ENCODE measurements around the gene LMOD3.

Gene LMOD3

DNA sequence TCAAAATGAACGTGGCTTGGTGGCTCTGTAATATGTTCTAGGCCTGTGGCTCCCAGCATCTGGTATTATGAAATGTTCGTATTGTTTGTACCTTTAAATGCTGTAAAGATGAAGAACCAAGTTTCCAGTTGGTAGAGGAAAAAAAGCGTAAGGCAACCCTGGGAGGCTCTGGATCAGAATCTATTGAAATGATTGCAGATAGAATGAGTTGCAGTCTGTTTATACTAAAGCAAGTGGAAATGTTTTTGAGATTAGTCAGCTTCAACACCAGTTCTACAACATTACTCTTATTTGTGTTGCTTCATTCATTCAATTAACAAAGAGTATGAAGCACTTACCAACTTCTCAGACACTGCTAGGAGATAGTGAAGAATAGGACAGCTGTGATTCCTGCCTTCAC, 32.4 kb downstream of the LMOD3 start:
- no peak for DNase-seq

DNA sequence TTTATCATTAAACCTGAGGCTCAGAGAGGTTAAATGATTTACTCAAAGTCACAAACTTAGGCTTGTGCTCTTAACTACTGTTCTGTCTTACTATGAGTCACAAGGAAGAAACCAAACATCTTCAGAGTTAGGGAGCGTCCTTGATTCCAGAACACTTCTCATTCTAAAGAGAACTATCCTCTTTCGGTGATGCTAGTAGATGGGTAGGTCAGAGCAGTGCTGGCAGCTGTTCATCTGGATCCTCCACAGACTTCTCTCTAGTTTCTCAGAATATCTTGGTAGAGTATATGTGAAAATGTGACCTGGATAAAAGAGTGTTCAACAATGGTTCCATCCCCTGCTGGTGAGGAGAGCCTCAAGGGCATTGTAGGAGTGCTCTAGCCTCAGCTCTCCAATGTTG, 34.3 kb downstream of the LMOD3 start:
- DNase-seq: peak; percentile 66

GRCh38 chr3:69087030-69087791, 35.2 kb downstream of the LMOD3 start:
- no peak for DNase-seq

- DNase-seq: peak; percentile 70
Observed at GRCh38 chr3:69085833-69086722, 36.3 kb downstream of the LMOD3 start.

GRCh38 chr3:69085168-69085832, 37.1 kb downstream of the LMOD3 start:
- no peak for DNase-seq

GRCh38 chr3:69084326-69085167, 37.8 kb downstream of the LMOD3 start, which contains the start of gene ARL6IP5:
TSS of gene ARL6IP5 (plus strand) at chr3:69084937. CDS start at chr3:69085048, 111 bp downstream.
- DNase-seq: peak; percentile 98

DNA sequence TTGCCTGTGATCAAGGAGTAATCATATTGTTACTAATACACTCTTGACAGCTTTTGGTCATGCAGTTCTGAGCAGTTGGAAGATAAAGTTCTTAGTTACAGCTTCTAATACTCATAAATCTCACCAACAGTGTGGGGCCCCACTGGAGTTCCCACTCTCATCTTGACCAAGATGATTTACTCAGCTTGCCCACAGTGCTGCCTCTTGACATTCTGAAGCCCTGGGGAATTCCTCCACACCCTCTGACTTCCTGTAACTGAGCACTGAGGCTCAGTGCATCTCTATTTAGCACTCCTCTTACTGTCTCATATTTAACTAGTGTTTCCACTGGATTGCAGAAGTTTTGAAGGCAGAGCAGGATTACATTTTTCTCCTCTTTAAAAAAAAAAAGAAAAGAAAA, 39.6 kb downstream of the LMOD3 start:
- peak; percentile 96 for DNase-seq

DNA sequence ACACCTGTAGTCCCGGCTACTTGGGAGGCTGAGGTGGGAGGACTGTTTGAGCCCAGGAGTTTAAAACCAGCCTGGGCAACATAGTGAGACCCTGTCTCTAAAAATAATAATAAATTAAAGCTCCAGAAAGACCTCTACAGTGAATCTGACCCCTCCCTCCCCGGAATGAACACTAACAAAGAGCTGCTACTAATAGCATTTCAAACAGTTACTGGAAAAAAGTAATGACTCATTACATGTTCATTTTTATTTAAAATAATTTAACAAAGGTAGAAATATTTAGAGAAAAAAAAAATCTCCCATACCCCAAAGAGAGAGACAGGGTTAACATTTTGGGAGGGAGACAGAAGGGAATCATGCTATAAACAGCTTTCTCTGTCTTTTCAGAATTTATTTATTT, 40.0 kb downstream of the LMOD3 start:
- no peak for DNase-seq

DNA sequence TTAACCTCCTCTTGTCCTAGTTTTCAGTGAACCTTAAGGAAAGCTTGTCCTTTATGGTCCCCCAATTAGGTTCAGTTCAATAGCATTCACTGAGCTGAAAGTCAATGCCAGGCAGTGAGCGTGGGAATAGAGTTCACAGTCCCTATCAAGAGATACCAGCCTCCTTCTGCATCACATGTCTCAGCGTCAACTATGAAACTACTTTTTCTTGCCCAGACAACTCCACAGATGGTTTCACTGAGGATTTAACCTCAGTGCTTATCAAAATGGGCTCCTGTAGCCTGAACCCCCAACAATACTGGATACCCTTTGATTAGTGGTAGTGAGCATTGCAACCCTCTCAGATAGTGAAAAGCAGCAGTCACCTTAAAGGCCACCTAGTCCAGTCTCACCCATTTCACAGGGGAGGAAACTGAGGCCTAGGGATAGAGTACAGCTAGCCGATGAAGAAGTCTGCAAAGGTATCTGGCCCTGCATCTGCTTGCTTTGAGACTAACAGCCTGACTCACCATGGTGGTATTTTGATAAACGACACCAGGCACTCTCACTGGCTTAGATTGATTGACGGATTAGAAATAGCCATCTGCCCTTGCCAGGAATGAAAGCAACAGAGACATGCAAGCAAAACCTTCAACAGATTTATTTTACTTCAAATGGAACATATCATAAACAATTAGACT, 40.7 kb downstream of the LMOD3 start:
- no peak for DNase-seq

DNA sequence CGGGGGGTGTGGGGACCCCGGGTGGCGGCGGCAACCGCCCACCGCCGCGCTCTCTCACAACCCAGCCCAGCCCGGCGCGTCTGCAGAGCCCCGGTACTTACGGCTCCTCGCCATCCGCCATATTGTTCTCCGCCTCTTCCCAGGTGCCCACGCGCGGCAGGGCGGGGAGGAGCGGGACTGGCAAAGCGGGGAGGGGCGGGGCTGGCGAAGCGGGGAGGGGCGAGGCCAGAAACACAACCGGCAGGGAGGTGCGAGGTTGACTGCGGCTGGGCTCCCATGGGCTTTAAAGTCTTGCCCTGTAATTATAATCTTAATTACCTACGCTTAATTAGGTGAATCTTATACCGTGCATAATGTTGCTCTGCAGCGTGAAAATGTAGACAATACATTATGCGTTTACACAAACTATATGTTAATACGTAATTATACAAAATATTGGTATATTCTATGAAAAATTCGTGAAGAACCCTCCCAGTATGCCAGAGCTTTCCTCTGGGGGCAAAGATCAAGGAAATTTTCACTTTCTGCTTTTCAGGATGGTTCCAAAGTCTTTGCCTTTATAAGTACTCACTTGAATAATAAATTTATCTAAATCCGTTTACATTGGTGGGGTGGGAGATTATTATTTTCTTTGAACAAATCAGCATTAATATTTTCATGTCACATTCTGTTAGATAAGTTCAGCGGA, 42.0 kb downstream of the LMOD3 start, which contains the start of gene UBA3:
TSS of gene UBA3 (minus strand) at position 133 of the 688 bp plus-strand sequence. CDS start at position 121, 12 bp downstream.
- peak; percentile 93 for DNase-seq

- DNase-seq: no peak
Observed at GRCh38 chr3:69079269-69080159, 42.9 kb downstream of the LMOD3 start.

GRCh38 chr3:69072928-69073327, 49.5 kb downstream of the LMOD3 start:
- no peak for DNase-seq

- no peak for DNase-seq
Observed at GRCh38 chr3:69066121-69066520, 56.3 kb downstream of the LMOD3 start.

GRCh38 chr3:69065318-69065964, 57.0 kb downstream of the LMOD3 start:
- DNase-seq: no peak

DNA sequence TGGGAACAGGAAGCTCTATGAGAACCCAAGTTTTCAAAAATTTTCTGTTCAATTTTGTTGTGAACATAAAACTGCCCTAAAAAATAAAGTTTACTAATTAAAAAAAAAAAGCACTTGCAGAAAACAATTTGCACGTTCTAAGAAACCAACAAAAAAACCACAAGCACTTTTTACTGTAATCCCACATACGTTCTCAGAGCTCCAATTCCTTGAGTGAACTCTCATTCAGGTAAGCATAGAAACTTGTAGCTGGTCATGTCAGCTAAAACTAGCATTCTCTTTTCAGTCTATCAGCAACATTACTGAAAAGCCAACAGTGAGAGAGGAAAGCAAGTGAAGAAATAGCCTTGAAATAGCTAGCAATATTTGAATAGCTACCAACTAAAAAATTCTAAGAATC, 58.8 kb downstream of the LMOD3 start:
- DNase-seq: no peak

GRCh38 chr3:69059688-69060087, 62.7 kb downstream of the LMOD3 start:
- no peak for DNase-seq

GRCh38 chr3:69058947-69059224, 63.5 kb downstream of the LMOD3 start:
- no peak for DNase-seq

- DNase-seq: no peak
Observed at GRCh38 chr3:69058180-69058946, 64.0 kb downstream of the LMOD3 start.

All from inflammatory macrophage treated with lipopolysaccharide for 4 hours (primary cell).